GM19452 (cell line): Measurements from ENCODE around the gene COPS7A.

Source experiments
- ATAC-seq: cut with Tn5 transposase; IDR thresholded peaks from one replicate; pipeline ENCODE4 v1.9.1; 2021; ENCODE audit not compliant: unreplicated experiment

The COPS7A gene

DNA sequence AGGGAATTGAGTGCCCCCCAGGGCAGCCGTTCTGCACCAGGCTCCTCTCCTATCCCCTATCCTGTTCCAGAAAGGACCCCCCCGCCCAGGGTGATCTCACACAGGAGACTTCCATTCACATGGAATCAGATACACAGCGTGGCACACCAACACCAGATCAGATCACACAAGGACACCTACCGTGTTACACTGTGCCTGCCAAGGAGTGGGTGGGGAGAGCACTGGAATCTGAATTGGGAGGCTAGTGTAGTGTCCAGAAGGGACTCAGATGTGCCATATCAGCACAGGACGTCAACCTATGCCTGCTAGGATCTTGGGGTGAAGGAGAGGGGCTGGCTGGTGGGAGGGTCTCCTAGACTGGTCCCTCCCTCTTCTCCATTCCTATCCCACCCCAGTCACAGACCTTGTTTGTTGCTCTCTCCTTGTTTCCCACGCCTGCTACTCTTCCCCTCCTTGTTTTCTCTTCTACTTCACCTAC is 44.6 kb downstream of the COPS7A start:
- no peak for ATAC-seq

DNA sequence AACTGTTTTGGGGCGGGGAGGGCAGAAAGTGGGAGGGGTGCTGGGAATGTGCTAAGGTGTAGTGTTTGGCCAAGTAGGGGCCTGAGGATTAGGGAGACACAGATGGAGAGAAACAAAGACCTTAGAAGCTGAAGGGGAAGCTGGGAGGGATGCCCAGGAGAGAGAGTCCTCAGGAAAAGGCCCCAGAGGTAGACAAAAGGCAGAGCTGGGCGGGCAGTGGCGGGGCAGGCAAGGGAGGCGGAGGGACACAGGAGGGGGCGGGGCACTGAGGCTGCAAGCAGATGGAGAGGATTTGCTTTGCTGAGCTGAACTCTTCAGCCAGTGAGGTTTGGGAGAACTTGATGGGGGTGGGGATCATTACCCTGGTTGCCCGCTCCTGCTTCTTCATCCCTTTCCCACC is 45.1 kb downstream of the COPS7A start:
- ATAC-seq = no peak

DNA sequence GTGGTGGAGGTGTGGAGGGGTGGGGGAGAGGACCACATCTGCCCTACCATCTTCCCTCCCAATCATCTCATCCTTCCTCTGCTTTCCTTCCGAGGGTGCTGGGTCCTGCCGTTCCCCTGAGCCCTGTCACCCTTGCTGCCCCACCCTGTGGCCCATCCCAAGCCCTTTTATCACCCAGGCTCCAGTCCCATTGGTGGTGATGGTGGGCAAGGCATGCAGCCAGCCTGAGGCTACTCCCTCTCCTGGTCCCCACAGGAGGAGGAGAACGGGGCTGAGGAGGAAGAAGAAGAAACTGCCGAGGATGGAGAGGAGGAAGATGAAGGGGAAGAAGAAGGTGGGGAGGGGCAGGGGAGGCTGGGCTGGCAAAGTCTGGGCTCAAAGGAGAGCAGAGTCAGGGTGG is 45.8 kb downstream of the COPS7A start:
- no peak for ATAC-seq

DNA sequence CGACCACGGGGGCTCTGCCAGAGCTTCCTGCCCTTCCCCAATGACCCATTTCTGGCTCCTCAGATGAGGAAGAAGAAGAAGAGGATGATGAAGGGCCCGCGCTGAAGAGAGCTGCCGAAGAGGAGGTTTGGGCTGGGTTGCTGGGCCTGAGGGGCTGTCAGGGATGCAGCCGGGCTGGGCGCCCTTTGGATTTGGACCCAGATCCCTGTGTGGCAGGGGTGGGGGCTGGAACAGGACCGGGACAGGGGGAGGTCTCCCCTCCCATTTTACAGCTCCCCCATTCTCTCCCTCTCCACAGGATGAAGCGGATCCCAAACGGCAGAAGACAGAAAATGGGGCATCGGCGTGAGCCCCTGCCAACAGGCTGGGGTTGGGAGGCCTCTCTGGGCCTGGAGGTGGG is 46.2 kb downstream of the COPS7A start:
- ATAC-seq = no peak

DNA sequence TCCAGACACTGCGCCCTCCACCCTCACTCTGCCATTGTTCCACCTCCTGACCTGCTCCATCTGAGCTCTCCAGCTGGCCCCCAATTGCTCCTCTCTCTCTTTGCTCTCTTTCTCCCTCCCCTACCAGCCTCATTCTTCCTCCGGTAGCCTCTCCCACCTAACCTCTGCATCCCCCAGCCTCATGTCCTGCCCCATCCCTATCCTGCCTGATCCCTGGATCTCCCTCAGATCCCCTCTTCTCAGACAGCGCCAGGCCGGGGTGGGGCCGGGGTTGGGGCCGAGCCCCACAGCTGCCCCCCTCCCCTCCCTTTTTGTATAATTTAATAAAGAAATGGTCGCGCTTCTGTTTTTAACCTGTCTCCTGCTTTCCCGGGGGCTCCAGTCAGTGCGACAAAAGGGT is 46.8 kb downstream of the COPS7A start:
- no peak for ATAC-seq

DNA sequence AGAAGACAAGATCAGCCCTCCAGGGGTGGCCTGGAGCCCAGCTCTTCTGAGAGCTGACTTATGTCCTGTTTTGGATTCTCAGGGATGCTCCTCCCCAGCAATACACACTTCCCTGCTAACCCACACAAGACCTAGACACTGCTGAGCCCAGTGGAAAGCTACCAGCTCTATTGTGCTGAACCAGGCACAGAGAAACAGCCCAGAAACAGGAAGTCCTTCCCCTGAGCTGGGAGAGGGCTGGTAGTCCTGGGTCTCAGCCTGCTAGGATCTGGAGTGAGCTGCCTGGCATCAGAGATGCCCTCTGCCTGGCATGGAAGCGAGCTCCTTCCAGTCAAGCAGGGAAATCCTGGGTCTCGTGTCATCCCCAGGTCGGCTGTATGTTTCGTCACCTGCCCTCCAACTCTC is 47.2 kb downstream of the COPS7A start:
- no peak for ATAC-seq

DNA sequence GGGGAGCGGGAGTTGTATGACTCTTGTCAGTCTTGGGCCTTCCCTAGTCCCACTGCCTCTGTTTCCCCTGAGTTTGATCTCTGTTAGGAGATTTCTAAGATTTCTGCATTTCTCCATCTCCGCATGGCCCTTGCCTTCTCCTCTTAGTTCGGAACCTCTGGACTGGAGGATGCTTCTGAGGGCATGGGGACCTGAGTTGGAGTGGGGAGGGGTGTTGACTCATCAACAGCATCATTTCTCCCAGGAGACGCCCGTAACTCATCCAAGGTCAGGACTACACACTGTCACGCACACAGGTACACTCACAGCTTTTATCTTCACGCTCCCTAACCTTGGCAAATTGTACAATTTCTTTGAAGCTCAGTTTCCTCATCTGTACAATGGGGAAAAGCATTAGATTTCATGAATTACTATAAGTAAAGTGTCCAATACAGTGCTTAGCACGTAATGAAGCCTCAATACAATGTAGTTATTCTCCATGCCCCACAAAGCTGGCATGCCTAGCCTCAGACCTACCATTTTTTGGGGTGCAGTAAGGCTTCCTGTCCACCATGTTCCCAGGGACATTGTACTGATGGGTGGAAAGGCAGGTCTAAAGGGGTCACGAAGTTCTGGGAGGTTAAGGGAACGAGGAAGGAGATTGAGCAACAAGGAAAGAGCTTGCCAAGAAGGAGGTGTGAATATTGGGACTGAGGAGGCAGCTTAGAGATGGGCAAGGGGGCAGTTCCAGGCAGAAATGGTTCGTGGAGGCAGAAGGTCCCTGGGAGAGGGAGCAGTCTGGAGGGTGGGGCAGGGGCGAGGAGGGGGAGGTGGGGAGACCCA is 47.9 kb downstream of the COPS7A start:
- no peak for ATAC-seq

DNA sequence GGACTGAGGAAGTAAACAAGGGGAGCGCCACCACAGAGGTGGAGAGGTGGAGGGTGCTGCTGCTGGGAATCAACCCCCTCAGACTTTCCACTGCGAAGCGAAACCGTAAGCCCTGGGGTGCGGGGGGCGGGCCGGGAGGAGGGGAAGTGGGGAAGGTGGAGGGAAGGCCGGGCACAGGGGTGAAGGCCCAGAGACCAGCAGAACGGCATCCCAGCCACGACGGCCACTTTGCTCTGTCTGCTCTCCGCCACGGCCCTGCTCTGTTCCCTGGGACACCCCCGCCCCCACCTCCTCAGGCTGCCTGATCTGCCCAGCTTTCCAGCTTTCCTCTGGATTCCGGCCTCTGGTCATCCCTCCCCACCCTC is 48.5 kb downstream of the COPS7A start, which contains the start of gene LAG3:
Gene LAG3, plus strand, starts transcription at position 190 of the 365 bp plus-strand sequence. CDS start 333 bp downstream, outside the sequence.
- no peak for ATAC-seq

DNA sequence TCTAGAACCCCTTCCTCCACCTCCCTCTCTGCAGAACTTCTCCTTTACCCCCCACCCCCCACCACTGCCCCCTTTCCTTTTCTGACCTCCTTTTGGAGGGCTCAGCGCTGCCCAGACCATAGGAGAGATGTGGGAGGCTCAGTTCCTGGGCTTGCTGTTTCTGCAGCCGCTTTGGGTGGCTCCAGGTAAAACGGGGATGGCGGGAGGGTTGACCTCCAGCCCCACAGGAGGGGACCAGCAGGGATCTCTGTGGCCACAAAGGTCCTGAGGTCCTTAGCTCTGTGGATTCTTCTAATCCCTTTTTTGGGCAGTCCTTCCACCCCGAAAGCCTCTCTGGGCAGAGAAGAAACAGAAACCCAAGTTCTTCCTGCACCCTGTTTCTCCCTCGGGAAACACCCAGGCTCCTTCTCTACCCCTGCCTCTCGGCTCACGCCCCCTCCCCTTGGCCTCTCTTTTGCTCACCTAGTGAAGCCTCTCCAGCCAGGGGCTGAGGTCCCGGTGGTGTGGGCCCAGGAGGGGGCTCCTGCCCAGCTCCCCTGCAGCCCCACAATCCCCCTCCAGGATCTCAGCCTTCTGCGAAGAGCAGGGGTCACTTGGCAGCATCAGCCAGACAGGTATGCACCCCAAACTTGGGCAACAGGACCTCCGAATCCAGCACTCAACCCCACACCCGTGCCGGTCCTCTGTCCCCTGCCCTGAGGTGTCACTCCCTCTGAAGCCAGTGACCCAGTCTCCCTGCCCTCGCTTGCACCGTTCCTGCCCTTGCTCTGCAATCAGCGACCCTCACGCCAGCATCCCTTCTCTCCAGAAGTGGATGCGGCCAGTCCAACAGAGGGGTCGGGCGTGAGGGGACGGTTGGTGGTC is 49.1 kb downstream of the COPS7A start:
- no peak for ATAC-seq

DNA sequence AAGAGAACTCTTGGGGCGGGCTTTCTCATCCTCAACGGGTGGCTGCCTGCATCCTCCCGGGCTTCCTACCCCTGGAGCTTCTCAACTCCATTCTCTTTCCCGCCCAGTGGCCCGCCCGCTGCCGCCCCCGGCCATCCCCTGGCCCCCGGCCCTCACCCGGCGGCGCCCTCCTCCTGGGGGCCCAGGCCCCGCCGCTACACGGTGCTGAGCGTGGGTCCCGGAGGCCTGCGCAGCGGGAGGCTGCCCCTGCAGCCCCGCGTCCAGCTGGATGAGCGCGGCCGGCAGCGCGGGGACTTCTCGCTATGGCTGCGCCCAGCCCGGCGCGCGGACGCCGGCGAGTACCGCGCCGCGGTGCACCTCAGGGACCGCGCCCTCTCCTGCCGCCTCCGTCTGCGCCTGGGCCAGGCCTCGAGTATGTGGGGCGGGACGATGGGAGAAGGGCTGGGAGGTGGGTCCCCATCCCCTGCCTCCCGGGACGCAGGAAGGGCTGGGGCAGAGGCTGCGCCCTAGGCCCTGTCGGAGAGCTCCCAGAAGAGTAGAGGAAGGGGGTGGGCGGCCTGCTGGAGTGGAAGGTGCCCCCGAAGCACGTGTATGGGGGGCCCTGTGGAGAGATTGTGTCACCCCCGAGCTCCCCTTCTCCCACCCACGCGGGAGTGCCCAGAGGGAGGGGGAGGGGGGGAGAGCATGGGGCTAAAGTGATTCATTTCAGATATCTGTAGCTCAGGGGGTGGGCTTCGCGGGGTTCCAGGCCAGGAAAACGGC is 49.9 kb downstream of the COPS7A start:
- ATAC-seq = no peak

DNA sequence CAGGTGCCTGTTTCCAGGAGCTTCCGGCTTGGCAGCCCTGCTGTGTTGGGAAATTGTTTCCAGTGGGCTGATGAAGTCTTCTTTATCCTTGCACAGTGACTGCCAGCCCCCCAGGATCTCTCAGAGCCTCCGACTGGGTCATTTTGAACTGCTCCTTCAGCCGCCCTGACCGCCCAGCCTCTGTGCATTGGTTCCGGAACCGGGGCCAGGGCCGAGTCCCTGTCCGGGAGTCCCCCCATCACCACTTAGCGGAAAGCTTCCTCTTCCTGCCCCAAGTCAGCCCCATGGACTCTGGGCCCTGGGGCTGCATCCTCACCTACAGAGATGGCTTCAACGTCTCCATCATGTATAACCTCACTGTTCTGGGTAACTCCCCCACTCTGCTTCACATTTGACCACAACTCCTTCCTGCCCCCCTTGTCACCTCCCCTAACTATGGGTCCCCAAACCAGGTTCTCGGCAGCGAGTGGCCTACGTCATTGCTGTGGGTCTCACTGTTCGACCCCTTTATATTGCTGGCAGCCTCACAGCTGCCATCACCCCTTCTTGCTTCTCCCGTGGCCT is 50.7 kb downstream of the COPS7A start:
- no peak for ATAC-seq

DNA sequence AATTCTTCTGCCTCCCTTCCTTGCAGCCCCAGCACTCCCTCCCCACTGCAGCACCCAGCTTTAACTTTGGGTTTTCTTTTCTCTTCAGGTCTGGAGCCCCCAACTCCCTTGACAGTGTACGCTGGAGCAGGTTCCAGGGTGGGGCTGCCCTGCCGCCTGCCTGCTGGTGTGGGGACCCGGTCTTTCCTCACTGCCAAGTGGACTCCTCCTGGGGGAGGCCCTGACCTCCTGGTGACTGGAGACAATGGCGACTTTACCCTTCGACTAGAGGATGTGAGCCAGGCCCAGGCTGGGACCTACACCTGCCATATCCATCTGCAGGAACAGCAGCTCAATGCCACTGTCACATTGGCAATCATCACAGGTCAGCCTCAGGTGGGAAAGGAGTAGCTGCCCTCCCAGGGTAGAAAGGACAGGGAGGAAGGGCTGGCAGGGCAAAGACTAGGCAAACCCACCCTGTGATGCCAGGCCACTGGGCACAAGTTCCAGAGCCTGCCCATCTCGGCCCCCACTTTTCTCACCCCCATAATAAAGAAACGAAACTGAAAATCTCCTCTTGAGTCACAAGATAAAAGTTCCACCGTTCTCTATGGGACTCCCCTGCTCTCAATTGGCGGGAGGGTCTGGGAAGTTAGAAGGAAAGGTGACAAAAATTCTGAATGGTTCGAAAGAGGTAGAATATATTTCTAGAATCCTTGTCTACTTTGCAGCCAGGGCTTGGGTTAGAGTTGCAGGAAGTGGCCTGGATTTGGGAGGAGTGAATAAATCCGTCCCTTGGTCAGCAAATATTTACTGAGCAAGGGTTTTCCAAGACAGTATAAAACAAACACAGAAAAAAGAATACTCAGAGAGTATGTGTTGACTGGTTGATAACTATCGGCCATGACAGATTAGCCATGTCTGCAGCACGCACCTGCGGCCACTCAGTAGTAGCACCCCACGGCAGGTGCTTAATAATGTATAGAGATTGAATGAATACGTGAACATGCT is 51.6 kb downstream of the COPS7A start:
- ATAC-seq = no peak

DNA sequence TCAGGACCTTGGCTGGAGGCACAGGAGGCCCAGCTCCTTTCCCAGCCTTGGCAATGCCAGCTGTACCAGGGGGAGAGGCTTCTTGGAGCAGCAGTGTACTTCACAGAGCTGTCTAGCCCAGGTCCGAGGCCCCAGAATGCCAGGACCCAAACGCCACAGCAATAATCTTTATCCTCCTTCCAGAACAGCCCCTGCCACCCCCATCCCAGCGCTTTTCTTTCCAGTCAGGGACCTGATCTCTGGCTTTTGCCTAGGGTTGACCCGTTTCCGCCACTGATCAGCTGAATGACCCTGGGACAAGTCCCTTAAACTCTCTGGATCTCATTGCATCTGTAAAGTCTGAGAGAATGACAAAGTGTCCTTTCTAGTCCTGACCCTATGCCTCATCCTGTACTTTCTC is 53.5 kb downstream of the COPS7A start:
- ATAC-seq = no peak

DNA sequence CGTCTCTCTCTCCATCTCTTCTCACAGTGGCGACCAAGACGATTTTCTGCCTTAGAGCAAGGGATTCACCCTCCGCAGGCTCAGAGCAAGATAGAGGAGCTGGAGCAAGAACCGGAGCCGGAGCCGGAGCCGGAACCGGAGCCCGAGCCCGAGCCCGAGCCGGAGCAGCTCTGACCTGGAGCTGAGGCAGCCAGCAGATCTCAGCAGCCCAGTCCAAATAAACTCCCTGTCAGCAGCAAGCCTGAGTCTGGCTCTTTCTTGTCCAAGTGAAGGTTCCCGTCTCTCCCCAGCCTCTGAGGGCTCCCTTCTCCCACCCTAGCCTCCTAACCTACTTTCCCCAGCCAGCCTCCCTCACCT is 54.3 kb downstream of the COPS7A start:
- ATAC-seq = no peak

DNA sequence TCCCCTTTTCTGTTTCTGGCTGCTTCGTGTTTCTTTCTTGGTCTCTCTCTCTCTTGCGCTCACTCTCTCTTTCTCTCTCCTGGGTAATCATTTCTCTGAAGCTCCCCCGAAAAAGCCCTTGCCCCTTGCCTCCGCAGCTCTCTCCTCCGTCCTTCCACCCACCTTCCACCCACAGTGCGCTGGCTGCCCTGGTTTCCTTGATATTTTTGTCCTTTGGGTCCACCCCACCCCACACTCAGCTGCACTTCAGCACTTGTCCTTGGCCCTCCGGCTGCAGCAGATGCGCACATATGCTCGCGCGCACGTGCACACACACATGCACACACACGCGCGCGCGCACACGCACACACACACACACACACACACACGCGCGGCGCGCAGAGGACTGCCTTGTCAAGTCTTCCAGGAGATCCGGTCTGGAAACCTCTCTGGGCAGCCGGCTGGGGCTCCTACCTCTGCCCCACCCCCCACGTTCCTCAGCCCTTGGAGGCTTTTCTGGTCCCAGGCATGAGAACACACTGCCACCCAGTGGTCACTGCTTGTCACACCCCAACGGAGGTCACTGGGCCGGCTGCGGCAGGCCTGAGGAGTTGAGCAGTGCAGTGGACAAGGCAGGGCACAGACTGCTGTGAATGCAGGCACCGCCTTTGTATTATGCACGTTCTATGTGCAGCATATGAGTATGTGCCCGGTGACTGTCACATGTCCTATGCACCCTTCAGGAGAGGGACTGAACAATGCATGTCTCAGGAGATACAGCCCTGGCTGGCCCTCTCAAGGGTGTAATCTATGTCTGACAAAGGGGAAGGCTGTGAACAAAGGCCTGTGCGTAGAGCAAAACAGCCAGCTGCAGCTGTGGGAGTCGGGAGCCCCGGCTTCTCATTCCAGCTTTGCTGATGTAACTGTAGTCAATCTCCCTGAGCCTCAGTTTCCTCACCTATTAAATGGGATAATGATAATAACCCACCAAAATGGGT is 55.0 kb downstream of the COPS7A start:
- peak; percentile 90 for ATAC-seq

DNA sequence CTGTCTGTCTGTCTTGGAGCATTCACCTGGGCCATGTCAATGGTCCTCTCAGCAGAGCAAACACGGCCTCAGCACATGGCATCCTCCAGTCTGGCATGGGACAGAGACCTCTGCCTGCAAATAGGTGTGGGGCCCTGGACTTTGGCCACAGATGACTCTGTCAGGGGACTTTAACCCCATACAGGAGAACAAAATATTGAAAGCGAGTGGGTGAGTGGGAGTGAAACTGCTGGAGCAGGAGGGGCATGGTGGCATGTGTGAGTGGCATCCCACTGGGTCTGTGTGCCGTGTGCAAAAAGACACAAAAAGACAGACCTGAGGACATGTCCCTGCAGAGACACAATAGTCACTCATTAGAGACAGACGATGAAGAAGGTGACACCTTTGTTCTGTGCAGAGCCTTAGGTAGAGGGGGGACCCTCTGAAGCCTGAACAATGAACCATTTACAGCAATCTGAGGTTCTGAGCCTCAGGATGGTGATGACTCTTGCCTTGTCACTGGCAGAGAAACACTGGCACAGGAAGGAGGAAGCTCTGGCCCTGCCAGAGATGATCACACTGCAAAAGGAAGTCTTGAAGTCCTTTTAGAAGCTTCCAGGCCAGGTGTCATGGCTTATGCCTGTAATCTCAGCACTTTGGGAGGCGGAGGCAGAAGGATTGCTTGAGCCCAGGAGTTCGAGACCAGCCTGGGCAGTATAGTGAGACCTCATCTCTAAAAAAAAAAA is 56.0 kb downstream of the COPS7A start:
- ATAC-seq = no peak

DNA sequence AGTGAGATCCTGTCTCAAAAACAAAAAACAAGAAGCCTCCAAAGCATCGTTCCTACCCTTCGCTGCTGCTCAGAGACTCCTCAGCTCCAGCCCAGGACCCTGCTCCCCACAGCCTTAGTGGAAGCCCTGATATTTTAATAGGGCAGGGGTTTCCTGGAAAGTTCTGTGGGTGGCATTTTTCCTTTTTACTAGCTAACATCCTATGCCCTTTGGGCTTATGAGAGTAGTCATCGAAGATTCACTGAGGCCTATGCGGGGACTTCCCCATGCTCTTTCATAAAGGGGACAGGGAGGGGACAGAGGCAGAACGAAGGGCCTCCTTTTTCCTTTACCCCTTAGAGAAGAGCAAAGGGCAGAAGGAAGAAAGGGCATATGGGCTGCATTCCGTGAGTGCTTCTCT is 56.7 kb downstream of the COPS7A start:
- ATAC-seq = no peak
